Fibroblast of lung (primary cell): ENCODE data around the gene TENT5A.

Experiments
- CTCF ChIP-seq, 2 donors: IDR thresholded peaks in 1 of 2; conservative IDR thresholded peaks in 1 of 2; 1 replicate in 1 of 2; 2 replicates in 1 of 2; pipeline ENCODE4 v1.5.1; 2011 to 2012; ENCODE audit warnings: low read length in 2 of 2, control low read depth in 1 of 2, inconsistent platforms in 1 of 2, low read depth in 1 of 2, mild to moderate bottlenecking in 1 of 2
- EZH2 ChIP-seq: IDR thresholded peaks from 2 replicates; pipeline ENCODE4 v1.5.1; 2012; ENCODE audit warnings: low read length, control low read depth, mild to moderate bottlenecking; ENCODE audit errors: missing control alignments

GRCh38 chr6:81743649-81744048, 8.8 kb downstream of the TENT5A start:
- TF ChIP-seq CTCF (conservative IDR thresholded peaks at IDR 0.05 in 1 of 2, IDR thresholded peaks at IDR 0.05 in 1 of 2; ENCODE audit: low read depth in 1 of 2, low read length in 2 of 2) (no peak), EZH2 (no peak)
